ENCODE measurements around the gene TMED4.

TMED4 gene

DNA sequence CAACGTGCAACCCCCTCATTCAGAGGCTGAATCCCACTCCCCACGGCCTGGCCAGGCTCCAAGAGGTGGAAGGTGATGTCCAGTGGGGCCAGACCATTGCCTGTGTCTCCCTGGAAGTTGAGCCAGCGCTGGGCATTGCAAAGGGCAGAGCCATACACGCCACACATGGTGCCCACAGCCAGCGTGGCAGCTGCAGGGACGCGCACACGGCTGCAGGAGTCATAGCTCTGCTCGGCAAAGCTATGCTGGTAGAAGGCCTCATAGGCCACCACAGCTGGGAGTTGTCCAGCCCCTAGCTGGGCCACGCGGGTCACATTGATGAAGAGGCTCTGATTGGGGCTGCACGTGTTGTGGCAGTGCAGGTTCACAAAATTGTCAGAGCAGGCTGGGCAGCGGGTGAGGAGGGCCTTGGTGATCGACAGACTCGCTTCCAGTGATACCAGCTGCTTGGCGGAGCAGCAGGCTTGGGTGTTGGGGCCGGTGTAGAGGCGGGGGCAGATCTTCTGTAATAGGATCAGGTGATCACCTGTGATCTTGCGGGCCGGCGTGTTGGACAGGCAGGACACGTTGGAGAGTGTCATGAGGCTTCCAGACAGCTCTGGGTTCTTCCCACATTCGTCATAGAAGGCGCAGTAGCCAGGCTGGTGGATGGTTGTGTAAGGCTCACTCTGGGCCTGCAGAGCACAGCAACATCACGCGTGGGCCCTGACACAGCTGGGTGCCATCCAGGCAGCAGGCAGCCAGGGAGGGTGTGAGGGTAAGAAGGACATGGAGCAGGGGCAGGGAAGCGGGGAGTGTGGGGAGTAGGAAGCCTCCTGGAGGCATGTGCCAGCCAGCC is 42.1 kb downstream of the TMED4 start:
- no peak for DNase-seq

DNA sequence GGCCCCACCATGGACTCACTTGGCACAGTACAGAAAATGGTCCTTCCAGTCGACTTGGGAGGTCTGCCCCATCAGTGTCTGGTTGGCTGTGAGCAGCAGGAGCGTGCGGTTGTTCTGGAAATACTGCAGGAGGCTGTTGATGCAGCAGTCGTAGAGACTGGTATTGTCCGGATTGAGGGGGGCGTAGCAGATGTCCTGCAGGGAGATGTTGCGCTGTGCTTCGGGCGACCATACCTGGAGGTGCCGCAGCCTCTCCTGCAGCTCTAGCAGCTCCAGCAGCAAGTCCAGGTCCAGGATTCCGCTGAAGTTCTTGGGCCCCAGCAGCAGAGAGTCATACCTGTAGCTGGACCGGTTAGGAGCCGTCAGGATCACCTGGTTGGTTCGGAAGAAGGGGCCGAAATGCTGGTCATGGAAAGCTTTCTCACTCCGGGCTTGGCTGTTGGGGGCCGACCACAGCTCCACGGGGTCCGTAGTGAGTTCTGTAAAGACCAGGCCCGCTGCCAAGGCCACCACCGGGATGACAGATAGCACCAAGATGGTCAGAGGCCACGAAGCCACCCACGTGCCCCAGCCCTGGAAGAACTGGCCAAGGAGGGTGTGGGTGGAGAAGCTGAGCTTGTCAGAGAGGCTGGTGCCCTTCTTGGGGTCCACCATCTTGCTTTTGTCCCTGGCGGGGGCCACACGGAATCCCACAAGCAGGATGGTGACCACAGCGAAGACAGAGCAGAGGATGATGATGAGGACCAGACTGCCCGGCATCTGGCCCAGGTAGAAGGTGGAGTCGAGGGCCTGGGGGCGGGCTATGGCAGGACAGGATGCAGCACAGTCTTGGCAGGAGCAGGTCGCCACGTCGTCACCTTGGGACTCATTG is 43.0 kb downstream of the TMED4 start:
- DNase-seq, result no peak

DNA sequence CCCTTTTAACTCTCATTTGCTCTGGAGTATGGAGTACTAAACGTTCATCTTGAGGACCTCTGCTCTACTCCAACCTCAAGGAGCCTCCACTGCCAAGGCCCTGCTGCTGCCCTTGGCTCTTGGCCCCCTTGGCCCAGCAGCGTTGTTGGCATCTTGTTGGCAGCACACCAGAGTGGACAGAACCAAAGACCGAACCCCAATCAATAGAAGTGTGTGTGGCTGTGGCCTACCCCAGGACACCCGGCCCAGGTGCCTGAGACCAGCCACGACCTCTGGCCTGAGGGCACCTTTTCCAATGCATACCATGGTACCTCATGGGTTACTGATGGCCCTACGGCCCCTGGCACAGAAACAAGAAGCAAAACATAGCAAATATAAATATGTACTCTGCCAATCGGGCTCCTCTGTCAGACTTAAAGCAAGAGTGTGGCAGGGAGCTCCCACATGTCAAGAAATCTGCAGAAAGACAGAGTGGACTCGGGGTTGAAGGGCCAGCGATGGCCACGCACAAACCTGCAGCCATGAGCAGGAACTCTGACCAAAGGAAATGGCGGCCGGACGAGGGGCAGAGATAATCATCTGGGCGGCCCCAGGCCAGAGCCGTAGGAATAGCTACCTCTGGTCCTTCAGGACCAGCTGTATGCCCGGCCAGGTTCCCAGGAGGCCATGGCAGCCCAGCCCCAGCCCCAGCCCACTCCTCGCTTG is 43.8 kb downstream of the TMED4 start:
- DNase-seq, result no peak

DNA sequence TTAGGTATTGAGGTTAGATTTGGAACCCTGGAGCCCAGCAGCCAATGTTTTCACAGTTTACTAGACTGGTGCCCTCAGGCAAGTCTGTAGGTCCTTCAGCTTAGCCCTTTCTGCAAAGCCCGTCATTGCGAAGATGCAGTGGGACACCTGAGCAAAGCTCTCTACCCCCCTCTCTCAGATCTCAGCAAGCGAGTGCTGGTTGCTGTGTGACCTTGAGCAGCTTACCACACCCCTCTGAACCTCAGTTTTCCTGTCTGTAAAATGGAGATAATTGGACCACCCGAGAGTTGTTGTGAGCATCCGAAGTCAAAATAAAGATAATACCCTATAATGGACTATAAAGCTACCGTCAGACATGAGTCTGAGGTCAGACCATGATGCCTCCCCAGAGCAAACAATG is 44.6 kb downstream of the TMED4 start:
- no peak for DNase-seq

DNA sequence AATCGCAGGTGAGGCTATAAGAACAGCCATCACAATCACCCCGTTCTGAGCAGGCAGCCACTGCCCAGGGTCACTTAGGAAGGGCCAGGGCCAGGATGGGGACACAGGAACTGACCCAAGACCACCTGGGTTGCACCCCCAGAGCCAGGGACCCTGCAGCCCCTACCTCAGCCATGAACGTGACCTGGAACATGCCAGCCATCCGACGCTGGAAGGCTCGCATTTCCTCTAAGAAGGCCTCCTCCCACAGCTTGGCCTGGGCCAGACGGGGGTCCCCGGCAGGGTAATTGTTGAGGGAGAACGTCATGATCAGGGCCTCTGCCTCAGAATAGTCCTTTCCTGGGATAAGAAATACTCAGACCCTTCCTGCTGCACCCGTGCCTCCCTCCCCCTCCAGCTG is 45.9 kb downstream of the TMED4 start:
- no peak for DNase-seq

DNA sequence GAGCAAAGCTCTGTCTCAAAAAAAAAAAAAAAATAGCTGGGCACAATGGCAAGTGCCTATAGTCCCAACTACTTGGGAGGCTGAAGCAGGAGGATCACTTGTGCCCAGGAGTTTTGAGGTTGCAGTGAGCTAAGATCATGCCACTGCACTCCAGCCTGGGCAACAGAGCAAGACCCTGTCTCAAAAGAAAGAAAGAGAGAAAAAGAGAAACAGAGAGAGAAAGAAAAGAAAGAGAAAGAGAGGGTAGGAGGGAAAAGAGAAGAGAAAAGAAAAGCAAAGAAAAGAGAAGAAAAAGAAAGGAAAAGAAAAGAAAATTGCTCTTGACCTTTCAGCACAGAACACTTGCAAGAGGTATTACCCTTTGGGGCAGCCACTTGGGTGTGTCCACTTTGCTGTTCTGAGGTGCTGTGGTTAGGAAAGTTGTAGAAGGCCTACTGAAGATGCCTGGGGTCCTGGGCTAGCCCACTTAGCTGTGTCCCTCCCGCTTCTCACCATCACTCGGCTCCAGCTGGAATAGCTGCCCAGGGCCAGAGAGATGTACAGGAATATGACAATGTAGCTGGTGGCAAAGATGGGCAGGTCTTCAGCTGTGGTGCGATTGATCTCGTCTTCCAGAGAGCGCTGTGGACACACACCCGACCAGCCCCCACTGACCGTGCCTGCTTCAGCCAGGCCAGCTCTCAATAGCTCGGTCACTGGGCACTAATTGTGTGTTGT is 46.5 kb downstream of the TMED4 start:
- no peak for DNase-seq

DNA sequence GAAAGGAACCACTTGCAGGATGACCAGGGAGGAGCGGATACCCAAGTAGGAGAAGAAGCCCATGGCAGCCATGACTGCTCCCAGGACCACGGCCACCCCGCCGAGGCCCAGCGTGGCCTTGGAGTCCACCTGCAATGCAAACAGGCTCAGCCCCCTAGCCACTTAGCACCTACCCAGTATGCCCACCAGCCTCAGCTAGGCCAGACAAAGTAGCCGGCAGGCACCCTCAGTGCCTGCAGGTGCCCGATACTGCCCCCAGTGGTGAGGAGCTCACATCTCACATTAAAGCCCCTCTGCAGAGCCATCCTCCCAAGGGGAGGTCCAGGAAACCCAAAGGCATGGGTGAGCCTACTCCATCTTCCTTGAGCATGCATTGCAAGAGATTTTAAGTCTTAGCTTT is 47.5 kb downstream of the TMED4 start:
- peak; percentile 35 for DNase-seq

DNA sequence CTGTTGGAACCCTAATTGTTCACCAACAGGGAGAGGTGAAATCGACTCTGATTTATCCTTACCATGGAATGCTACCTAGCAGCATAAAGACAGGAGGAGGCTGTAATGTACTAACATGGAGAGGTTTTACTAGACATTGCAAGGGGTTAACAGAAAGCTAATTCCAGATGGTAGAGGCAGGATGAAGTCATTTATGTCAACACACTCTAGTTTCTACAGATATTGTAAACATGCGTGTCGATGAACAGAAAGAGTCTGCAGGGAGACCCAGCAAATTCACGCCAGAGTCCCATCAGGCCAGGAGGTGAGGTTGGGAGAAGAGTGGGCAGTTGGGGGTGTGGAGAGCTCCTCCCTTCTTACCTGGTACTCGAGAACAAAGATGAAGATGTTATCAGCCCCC is 47.9 kb downstream of the TMED4 start:
- no peak for DNase-seq

DNA sequence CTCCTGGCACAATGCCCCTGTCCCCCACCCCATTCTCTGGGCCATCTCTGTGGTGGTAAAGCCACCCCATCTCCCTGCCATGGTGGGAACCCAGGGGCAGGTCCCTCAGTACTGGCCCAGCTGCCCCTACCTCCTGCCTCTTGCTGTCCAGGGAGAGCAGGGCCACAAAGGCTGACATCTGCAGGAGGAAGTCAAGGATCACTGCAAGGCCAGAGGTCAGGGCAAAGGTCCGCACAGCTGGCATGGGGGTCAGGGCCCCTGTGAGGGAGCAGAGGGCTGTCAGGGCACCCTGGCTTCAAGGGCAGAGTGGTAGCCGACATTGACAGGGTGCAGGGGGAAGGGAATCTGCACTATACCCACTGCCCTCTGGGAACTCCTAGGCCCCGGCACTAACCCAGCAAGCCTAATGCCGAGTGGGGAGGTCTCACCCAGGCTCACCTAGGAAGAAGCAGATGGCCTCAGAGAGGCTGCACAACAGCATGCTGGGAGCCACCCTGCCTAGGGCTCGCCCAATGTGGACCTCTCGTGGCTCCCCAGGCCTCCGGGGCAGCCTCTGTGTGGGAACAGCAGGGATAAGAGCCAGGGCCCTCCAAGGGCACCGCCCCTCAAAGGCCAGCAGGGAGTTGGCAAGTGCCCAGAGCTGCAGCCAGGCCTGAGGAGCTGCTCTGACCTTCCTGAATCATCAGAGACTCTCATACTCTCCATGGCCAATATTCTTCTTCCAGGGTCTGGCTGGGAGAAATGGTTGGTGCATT is 48.6 kb downstream of the TMED4 start:
- no peak for DNase-seq

DNA sequence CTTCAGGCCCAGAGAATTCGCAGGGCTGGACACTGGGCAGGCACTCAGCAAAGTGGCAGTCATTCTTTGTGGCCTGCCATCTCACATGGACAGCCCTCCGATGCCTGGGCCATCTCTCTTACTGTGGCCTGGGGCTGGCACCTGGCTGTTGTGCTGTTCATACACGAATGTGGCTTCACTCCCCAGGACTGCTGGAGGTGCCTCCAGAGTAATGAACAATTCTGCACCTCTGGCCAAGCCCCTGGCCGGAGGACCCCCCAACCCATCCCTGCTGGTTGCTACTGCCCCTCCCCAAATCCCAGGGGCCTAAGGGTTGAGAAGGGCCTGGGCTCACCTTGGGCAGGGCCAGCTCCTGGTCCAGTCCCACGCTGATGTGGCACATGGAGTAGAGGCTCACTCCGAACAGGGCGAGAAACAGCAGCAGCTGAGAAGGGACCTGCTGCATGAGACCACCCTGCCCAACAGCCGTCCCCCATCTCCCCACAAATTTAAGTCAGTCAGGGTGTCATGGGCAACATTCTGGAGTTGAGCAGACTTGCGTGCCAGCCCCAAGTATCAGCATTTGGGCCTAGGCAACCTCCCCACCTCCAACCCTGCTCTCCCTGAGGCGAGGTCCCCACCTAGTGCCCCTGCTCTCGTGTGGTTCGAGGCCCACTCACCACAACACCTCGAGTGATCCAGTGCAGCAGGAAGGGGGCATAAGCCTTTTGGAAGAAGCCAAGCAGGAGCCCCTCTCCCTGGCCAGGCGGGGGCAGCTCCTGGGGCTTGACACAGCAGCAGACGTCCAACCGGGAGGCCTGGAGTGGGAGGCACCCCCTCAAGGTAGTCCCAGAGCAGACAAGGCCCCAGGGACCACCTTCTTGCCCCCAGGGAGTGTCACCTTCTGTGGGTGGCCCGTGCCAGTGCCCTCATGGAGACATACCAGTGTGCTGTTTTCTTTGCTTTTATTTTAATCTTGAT is 50.3 kb downstream of the TMED4 start:
- DNase-seq, result no peak

DNA sequence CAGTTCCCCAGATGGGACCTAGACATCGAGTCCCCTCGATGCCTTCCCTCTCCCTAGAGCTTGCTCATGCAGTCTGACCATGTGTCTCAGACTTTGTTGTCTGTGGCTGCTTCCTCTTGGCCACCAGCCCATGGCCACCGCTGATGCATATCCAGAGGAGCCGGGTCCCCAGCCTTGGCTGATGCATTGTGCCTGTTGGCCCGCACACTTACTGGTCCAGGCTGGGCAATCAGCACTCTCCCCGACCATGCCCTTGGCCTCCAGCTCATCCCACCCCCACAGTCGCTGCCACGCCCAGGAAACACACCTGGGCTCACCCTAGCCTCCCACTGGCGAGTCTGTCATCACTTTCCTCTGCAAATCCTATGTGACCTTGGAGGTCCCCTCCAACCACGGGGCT is 51.0 kb downstream of the TMED4 start:
- DNase-seq, result no peak

All from activated CD8-positive, alpha-beta memory T cell treated with anti-CD3 and anti-CD28 coated beads, Interleukin-2, amount 50 U/mL, for 4 hours (primary cell).